Lower leg skin (tissue), 4 donors: ENCODE data around the gene CACNA2D4. TPM values are rescaled to one million over a fixed set of nuclear protein-coding genes. Genes with fewer than 3 reads are reported as not detected.
A peak's percentile ranks its signal among the peaks of the same experiment; 100 is the strongest.
"Not testable (repeated sequence)": the region's sequence is repeated elsewhere in the genome, so short reads cannot be mapped to it uniquely, and the experiment has no call there.

Experiments used
- DNase-seq, 2 donors: peaks; one replicate each; pipeline ENCODE4 v3.0.0-alpha.2; 2019; ENCODE audit warnings: low spot score in 2 of 2
- H3K4me3 ChIP-seq: fragments of 200-600 bp; sonication (generic); 2 replicates; pipeline ENCODE4 v1.5.1; 2017; ENCODE audit warnings: mild to moderate bottlenecking, low read depth; ENCODE audit not compliant: poor library complexity, severe bottlenecking
- CTCF ChIP-seq, 3 donors: fragments of 450-650 bp; IDR thresholded peaks; one replicate each; pipeline ENCODE4 v1.5.1; 2016; ENCODE audit warnings: antibody characterized with exemption in 3 of 3, mild to moderate bottlenecking in 3 of 3, moderate library complexity in 2 of 3
- POLR2A ChIP-seq, 2 donors: fragments of 450-650 bp; IDR thresholded peaks; one replicate each; pipeline ENCODE4 v1.6.1; 2016 to 2017; ENCODE audit warnings: antibody characterized with exemption in 2 of 2, mild to moderate bottlenecking in 1 of 2, moderate library complexity in 1 of 2
- WGBS, 2 donors: methylation state at CpG; one replicate each; pipeline ENCODE4 v1.1.5; 2018; 5-methylcytosine and 5-hydroxymethylcytosine counted together
- intact Hi-C: fragments of 100-400 bp; cut with DNase I; formaldehyde crosslinking; loops from one replicate; pipeline ENCODE4 v1.15.0; 2023; ENCODE audit warnings: low total_unique reads
- total RNA-seq, 4 donors: library from RNA; depleted of rRNA; stranded (reverse); fragments of >200 nt; gene quantifications; one replicate each; pipeline ENCODE4 v1.1.0, GENCODE V29; 2016

The CACNA2D4 gene
- total RNA-seq, 4 donors from 2014 or later = 2.3 to 4.0 (median 3.1) TPM

- 96 to 99% methylated on average over 3 of the region's 3 CpGs for WGBS, 2 donors
- intact Hi-C loops = no loop called here
- DNase-seq = no peak
- TF ChIP-seq POLR2A (IDR thresholded peaks at IDR 0.05) (no peak), CTCF (IDR thresholded peaks at IDR 0.05) (no peak)
- H3K4me3 ChIP-seq = no peak overlapping the region
Measured at GRCh38 chr12:1956716-1957115, 38.3 kb upstream of the CACNA2D4 start.

- 33 to 42% methylated on average over 12 to 15 of the region's 15 CpGs for WGBS, 2 donors
- DNase-seq = no peak
Measured at GRCh38 chr12:1949771-1950470, 31.5 kb upstream of the CACNA2D4 start.

GRCh38 chr12:1948883-1949282 lies 30.4 kb upstream of the CACNA2D4 start:
- H3K4me3 ChIP-seq = no peak overlapping the region
- intact Hi-C loops = no loop called here
- 80 to 83% methylated on average over 11 of the region's 11 CpGs for WGBS, 2 donors
- peak in 1 of 2 donors; percentile 81 for DNase-seq
- TF ChIP-seq POLR2A (IDR thresholded peaks at IDR 0.05) (no peak), CTCF (IDR thresholded peaks at IDR 0.05) (no peak)

More at GRCh38 chr12:1949771-1950470, 31.5 kb upstream of the CACNA2D4 start:
- intact Hi-C loops = no loop called here
- no peak overlapping the region for H3K4me3 ChIP-seq
- TF ChIP-seq CTCF (IDR thresholded peaks at IDR 0.05) = no peak
- no peak for TF ChIP-seq POLR2A (IDR thresholded peaks at IDR 0.05)

GRCh38 chr12:1947081-1947480 lies 28.6 kb upstream of the CACNA2D4 start:
- DNase-seq = no peak
- H3K4me3 ChIP-seq = no peak overlapping the region
- TF ChIP-seq CTCF (IDR thresholded peaks at IDR 0.05) (no peak), POLR2A (IDR thresholded peaks at IDR 0.05) (no peak)
- intact Hi-C loops = no loop called here
- WGBS, 2 donors = 35 to 72% methylated on average over 1 of the region's 1 CpG

GRCh38 chr12:1946296-1946695 lies 27.8 kb upstream of the CACNA2D4 start:
- WGBS, 2 donors = 91 to 97% methylated on average over 3 of the region's 3 CpGs
- DNase-seq = no peak
- H3K4me3 ChIP-seq = no peak overlapping the region
- intact Hi-C loops = no loop called here
- TF ChIP-seq POLR2A (IDR thresholded peaks at IDR 0.05) = no peak
- no peak for TF ChIP-seq CTCF (IDR thresholded peaks at IDR 0.05)

- DNase-seq, H3K4me3 ChIP-seq, intact Hi-C loops: not testable (repeated sequence)
- WGBS, 2 donors = 96 to 97% methylated on average over 5 of the region's 5 CpGs
Measured at GRCh38 chr12:1945502-1945901, 27.1 kb upstream of the CACNA2D4 start.
